Activated CD4-positive, alpha-beta memory T cell treated with anti-CD3 and anti-CD28 coated beads, Interleukin-2, amount 10 ng/mL, durations not matched to agents 7 days and 5 days (primary cell): ENCODE measurements around the gene MAP7D1. TPM values are rescaled to one million over a fixed set of nuclear protein-coding genes. Genes with fewer than 3 reads are reported as not detected.
A peak's percentile ranks its signal among the peaks of the same experiment; 100 is the strongest.

Source experiments
- CTCF ChIA-PET: fragments of 350-600 bp; sonication (Branson Sonifier 250); formaldehyde crosslinking; loops from one replicate; lab custom pipeline; 2021; ENCODE audit warnings: antibody characterized with exemption, inconsistent platforms; lab: Charles Lee
- POLR2A ChIA-PET: fragments of 350-600 bp; sonication (Branson Sonifier 250); formaldehyde crosslinking; loops from one replicate; lab custom pipeline; 2021; ENCODE audit warnings: antibody characterized with exemption; lab: Charles Lee
- DNase-seq: peaks from one replicate; pipeline ENCODE4 v3.0.0-alpha.2; 2020
- H3K27ac Mint-ChIP-seq: one replicate; pipeline ENCODE4 v1.8.0; 2021; ENCODE audit warnings: mild to moderate bottlenecking, mixed read lengths
- H3K27me3 Mint-ChIP-seq: one replicate; pipeline ENCODE4 v1.8.0; 2021; ENCODE audit warnings: mixed read lengths
- H3K36me3 Mint-ChIP-seq: one replicate; pipeline ENCODE4 v1.8.0; 2021; ENCODE audit warnings: low read depth, mixed read lengths
- H3K4me1 Mint-ChIP-seq: one replicate; pipeline ENCODE4 v1.8.0; 2021; ENCODE audit warnings: mixed read lengths
- H3K4me3 Mint-ChIP-seq: one replicate; pipeline ENCODE4 v1.8.0; 2021; ENCODE audit warnings: mild to moderate bottlenecking, mixed read lengths
- H3K9me3 Mint-ChIP-seq: one replicate; pipeline ENCODE4 v1.8.0; 2021; ENCODE audit warnings: mixed read lengths
- total RNA-seq, 2 experiments: library from RNA; stranded (reverse); gene quantifications; one replicate each; pipeline ENCODE4 v1.2.3, GENCODE V29; 2021

MAP7D1 gene
- total RNA-seq, 2 experiments from 2014 or later, result 215 to 221 TPM

GRCh38 chr1:36132029-36132428 lies 23.9 kb upstream of the MAP7D1 start:
- Mint-ChIP-seq H3K4me3 (no peak overlapping the region), H3K4me1 (peaks cover 8% of the 10 kb centered on the region), H3K36me3 (peaks cover 7% of the 10 kb centered on the region), H3K9me3 (no peaks in the 10 kb centered on the region), H3K27me3 (no peaks in the 10 kb centered on the region), H3K27ac (no peak overlapping the region)
- CTCF ChIA-PET, result interaction anchor here (0.5 to 4.1 kb wide), 4 partner anchors 12 to 168 kb away, joined by 3 to 22 read pairs (median 4); partner anchors contain the start of gene TRAPPC3
- DNase-seq, result no peak
- POLR2A ChIA-PET, result interaction anchor here (0.6 kb wide), 1 partner anchor 13 kb away, joined by 3 read pairs; no protein-coding TSS in a partner anchor

DNA sequence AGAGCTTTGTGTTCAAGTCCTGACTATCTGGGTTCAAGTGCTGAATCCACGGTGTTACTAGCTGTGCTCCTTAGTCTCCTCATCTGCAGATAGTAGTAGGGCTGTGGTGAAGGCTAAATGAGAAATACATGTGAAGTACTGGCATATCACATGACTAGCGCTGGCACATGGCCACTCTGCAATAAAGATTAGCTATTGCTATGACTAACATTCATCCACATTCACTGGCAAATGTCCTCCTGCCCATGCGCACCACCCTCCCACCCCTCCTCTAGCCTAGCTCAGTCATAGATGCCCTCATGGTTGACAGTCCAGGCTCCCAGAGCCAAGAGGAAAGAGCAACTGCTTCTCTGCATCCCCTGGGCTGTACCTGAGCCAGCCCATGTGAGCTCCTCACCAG lies 22.5 kb upstream of the MAP7D1 start:
- DNase-seq, result no peak
- ChIA-PET CTCF (interaction anchor here (0.7 to 4.1 kb wide), 6 partner anchors 9 to 152 kb away, joined by 4 to 51 read pairs (median 9); partner anchors contain the start of gene TRAPPC3), POLR2A (no interaction called here)
- Mint-ChIP-seq H3K36me3 (peaks cover 19% of the 10 kb centered on the region), H3K4me1 (peaks cover 8% of the 10 kb centered on the region), H3K9me3 (no peaks in the 10 kb centered on the region), H3K27me3 (no peaks in the 10 kb centered on the region), H3K27ac (no peak overlapping the region), H3K4me3 (no peak overlapping the region)

GRCh38 chr1:36134031-36134430 lies 21.9 kb upstream of the MAP7D1 start:
- H3K27ac Mint-ChIP-seq, result no peak overlapping the region
- no peaks in the 10 kb centered on the region for H3K27me3 Mint-ChIP-seq
- DNase-seq, result no peak
- ChIA-PET POLR2A (interaction anchor here (1.3 kb wide), 1 partner anchor 15 kb away, joined by 6 read pairs; no protein-coding TSS in a partner anchor), CTCF (interaction anchor here (0.6 to 4.1 kb wide), 12 partner anchors 8 to 406 kb away, joined by 3 to 51 read pairs (median 8); partner anchors contain the start of gene TRAPPC3)
- H3K4me3 Mint-ChIP-seq, result no peak overlapping the region
- no peaks in the 10 kb centered on the region for H3K9me3 Mint-ChIP-seq
- H3K4me1 Mint-ChIP-seq, result peaks cover 8% of the 10 kb centered on the region
- peaks cover 21% of the 10 kb centered on the region for H3K36me3 Mint-ChIP-seq

DNA sequence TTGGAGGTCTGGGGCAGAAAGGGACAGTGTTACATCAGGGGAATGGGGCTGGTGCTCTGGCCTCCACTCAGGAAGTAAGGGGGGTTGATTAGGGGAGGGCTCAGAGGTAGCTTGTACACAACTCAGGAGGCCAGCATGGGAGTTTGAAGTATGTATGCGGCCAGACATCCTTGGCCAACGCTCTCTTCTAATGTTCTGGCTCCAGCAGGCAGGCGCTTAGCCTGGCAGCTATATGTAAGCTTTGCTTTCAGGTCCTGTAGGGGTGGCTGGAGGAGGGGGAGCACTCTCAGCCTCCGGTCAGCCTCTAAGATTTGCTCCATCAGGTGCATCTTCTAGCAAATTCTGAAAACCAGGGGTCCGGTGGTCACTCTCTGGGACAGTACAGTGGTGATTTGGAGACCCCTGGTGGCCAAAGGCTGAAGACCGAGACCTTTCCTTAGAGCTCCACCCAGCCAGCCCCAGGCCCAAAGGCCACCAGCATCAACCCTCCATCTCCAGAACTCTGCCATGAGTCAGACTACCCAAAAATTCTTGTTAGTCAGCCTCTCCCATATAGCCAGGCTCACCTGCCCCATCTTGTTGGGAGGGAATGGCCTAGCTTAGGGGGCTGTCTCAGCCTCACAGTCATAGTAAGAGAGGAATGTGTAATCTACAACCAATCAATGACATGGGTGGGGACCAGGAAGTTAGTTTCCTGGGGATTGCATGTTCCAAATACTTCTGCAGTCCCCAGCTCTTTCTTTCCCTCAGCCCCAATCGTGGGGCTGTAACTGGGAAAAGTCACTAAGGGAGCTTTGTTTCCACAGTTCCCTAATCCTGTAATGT lies 21.2 kb upstream of the MAP7D1 start:
- H3K36me3 Mint-ChIP-seq, result peaks cover 26% of the 10 kb centered on the region
- CTCF ChIA-PET, result interaction anchor here (0.5 to 4.1 kb wide), 25 partner anchors 7 to 407 kb away, joined by 3 to 51 read pairs (median 4); partner anchors contain the start of genes THRAP3 and TRAPPC3
- H3K4me1 Mint-ChIP-seq, result peaks cover 8% of the 10 kb centered on the region
- no peak overlapping the region for H3K27ac Mint-ChIP-seq
- peak; percentile 41 for DNase-seq
- POLR2A ChIA-PET, result interaction anchor here (0.8 to 1.5 kb wide), 5 partner anchors 16 to 365 kb away, joined by 3 to 6 read pairs (median 3); partner anchors contain the start of gene CLSPN
- H3K9me3 Mint-ChIP-seq, result no peaks in the 10 kb centered on the region
- no peaks in the 10 kb centered on the region for H3K27me3 Mint-ChIP-seq
- no peak overlapping the region for H3K4me3 Mint-ChIP-seq

DNA sequence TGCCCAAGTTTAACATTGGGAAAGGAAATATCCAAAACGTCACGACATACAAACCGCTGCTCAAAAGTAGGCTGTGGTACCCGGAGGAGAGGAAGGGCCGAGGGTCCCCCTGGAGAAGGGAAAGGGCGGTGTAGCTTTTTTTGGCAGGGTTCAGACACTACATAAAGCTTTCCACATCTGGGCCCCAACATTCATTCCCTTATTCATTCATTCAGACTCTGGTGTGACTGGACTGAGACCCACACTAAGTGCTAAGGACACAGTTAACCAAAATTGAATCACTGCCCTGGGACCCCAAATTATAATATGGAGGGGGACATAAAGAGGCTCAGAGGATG lies 20.7 kb upstream of the MAP7D1 start:
- ChIA-PET CTCF (interaction anchor here (0.5 to 4.1 kb wide), 23 partner anchors 10 to 324 kb away, joined by 3 to 51 read pairs (median 4); partner anchors contain the start of genes THRAP3 and TRAPPC3), POLR2A (interaction anchor here (0.8 to 1.5 kb wide), 5 partner anchors 16 to 366 kb away, joined by 3 to 6 read pairs (median 3); partner anchors contain the start of gene CLSPN)
- Mint-ChIP-seq H3K4me1 (peaks cover 13% of the 10 kb centered on the region), H3K27me3 (no peaks in the 10 kb centered on the region), H3K27ac (no peak overlapping the region), H3K36me3 (peaks cover 32% of the 10 kb centered on the region), H3K9me3 (no peaks in the 10 kb centered on the region), H3K4me3 (no peak overlapping the region)
- no peak for DNase-seq

DNA sequence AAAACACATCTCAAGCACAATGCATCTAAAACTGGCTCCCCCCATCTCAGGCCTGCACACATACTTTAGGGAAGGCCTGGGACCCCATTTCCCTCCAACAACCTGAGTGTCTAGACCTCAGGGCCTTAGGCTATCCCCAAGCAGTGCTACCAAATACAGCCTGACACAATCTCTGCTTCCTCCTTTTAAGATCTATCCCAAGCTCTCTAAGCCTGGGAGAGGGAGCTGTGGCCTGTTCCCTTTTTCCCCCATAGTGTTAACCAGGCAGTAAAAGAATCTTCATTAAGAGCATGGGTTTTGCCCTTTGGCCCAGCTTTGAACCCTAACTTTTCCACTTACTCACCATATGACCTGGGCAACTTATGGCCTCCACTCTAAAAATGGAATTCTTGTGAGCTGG lies 20.2 kb upstream of the MAP7D1 start:
- peaks cover 32% of the 10 kb centered on the region for H3K36me3 Mint-ChIP-seq

GRCh38 chr1:36136535-36136934 lies 19.4 kb upstream of the MAP7D1 start:
- ChIA-PET CTCF (interaction anchor here (0.6 kb wide), 1 partner anchor 10 kb away, joined by 3 read pairs; no protein-coding TSS in a partner anchor), POLR2A (no interaction called here)
- H3K27ac Mint-ChIP-seq, result no peak overlapping the region
- H3K4me3 Mint-ChIP-seq, result no peak overlapping the region
- H3K27me3 Mint-ChIP-seq, result no peaks in the 10 kb centered on the region
- H3K9me3 Mint-ChIP-seq, result no peaks in the 10 kb centered on the region
- H3K36me3 Mint-ChIP-seq, result peaks cover 32% of the 10 kb centered on the region
- H3K4me1 Mint-ChIP-seq, result peaks cover 24% of the 10 kb centered on the region
- no peak for DNase-seq

More for the DNA sequence above, 20.2 kb upstream of the MAP7D1 start:
- H3K4me3 Mint-ChIP-seq, result no peak overlapping the region
- DNase-seq, result no peak
- H3K4me1 Mint-ChIP-seq, result peaks cover 17% of the 10 kb centered on the region
- H3K27ac Mint-ChIP-seq, result no peak overlapping the region
- no peaks in the 10 kb centered on the region for H3K9me3 Mint-ChIP-seq
- POLR2A ChIA-PET, result interaction anchor here (1.4 to 1.5 kb wide), 2 partner anchors 25 to 40 kb away, joined by 3 to 5 read pairs; no protein-coding TSS in a partner anchor
- CTCF ChIA-PET, result interaction anchor here (0.6 to 4.1 kb wide), 12 partner anchors 9 to 168 kb away, joined by 3 to 51 read pairs (median 7); partner anchors contain the start of genes THRAP3 and TRAPPC3
- no peaks in the 10 kb centered on the region for H3K27me3 Mint-ChIP-seq

DNA sequence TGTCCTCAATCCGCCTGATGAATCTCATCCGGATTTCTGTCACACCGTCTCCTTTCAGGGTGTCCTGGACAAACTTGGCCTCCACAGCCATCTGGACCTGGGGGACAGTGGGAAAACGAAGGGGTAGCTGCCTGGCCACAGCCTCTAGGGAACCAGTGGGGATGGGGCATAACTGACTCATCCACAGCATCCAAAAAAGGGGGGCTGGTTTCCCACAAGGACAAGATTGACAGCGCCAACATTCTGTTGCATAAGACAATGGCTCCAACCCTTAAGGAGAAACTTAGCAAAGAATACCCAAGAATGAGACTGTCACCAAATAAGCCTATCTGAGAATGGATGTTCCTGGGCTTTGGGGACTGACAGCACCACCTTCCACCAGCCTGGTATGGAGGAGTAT lies 18.7 kb upstream of the MAP7D1 start:
- no peaks in the 10 kb centered on the region for H3K9me3 Mint-ChIP-seq
- no peak overlapping the region for H3K27ac Mint-ChIP-seq
- H3K4me1 Mint-ChIP-seq, result peaks cover 30% of the 10 kb centered on the region
- no peak for DNase-seq
- H3K27me3 Mint-ChIP-seq, result no peaks in the 10 kb centered on the region
- H3K36me3 Mint-ChIP-seq, result peaks cover 35% of the 10 kb centered on the region
- CTCF ChIA-PET, result interaction anchor here (0.6 kb wide), 1 partner anchor 9 kb away, joined by 3 read pairs; no protein-coding TSS in a partner anchor
- no peak overlapping the region for H3K4me3 Mint-ChIP-seq
- POLR2A ChIA-PET, result no interaction called here

GRCh38 chr1:36137776-36138175 lies 18.2 kb upstream of the MAP7D1 start:
- peaks cover 31% of the 10 kb centered on the region for H3K4me1 Mint-ChIP-seq
- no peaks in the 10 kb centered on the region for H3K9me3 Mint-ChIP-seq
- DNase-seq, result no peak
- POLR2A ChIA-PET, result interaction anchor here (0.9 kb wide), 1 partner anchor 23 kb away, joined by 3 read pairs; no protein-coding TSS in a partner anchor
- no peaks in the 10 kb centered on the region for H3K27me3 Mint-ChIP-seq
- H3K27ac Mint-ChIP-seq, result no peak overlapping the region
- CTCF ChIA-PET, result no interaction called here
- H3K36me3 Mint-ChIP-seq, result peaks cover 37% of the 10 kb centered on the region
- H3K4me3 Mint-ChIP-seq, result no peak overlapping the region

DNA sequence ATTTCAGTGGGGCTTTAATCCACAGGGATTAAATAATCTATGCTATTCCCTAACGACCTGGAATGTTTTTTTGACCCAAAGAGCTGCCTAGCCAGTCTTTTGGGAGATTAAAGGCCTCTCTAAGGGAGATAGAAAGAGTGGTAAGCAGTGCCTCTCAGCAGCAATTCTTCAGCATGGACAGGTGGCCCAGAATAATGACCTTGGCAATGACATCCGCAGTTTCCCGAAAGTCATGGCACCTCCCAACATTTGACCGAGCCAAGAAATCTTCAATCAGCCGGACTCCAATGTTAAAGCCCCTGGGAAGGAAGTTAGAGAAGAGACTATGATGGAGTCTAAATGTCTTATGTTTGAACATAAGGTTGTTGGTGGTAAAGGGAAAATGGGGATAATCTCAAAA lies 16.4 kb upstream of the MAP7D1 start:
- H3K27ac Mint-ChIP-seq, result no peak overlapping the region
- H3K36me3 Mint-ChIP-seq, result peaks cover 46% of the 10 kb centered on the region
- no peak overlapping the region for H3K4me3 Mint-ChIP-seq
- H3K27me3 Mint-ChIP-seq, result no peaks in the 10 kb centered on the region
- DNase-seq, result no peak
- H3K9me3 Mint-ChIP-seq, result no peaks in the 10 kb centered on the region
- peaks cover 44% of the 10 kb centered on the region for H3K4me1 Mint-ChIP-seq
- POLR2A ChIA-PET, result interaction anchor here (2.3 kb wide), 1 partner anchor 10 kb away, joined by 10 read pairs; the partner anchor contains the start of gene TRAPPC3
- CTCF ChIA-PET, result interaction anchor here (0.6 to 1.4 kb wide), 3 partner anchors 146 to 1711 kb away, joined by 4 to 6 read pairs (median 4); no protein-coding TSS in a partner anchor

DNA sequence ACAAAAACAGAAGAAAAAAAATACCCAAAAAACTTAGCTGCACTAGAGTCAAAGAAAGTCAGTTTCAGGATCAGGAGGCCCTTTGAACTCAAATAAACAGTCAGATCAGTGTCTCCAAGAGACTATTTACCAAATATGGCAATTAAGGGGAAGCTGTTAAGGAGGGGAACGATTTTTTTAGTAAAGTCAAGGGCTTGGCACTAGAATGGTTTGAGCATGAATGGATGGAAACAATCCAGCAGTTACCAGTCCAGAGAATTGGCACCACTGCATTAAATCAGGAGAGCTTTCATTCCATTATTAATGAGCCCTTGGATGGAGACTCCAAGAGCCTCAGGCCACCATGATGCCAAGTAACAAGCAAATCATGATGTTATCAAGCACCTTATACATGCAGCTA lies 13.8 kb upstream of the MAP7D1 start:
- Mint-ChIP-seq H3K9me3 (no peaks in the 10 kb centered on the region), H3K27ac (no peak overlapping the region), H3K27me3 (no peaks in the 10 kb centered on the region), H3K4me3 (no peak overlapping the region), H3K4me1 (peaks cover 43% of the 10 kb centered on the region), H3K36me3 (peaks cover 45% of the 10 kb centered on the region)
- POLR2A ChIA-PET, result interaction anchor here (1.5 kb wide), 1 partner anchor 13 kb away, joined by 3 read pairs; no protein-coding TSS in a partner anchor
- CTCF ChIA-PET, result interaction anchor here (1.0 to 2.8 kb wide), 4 partner anchors 8 to 144 kb away, joined by 3 to 6 read pairs (median 4); no protein-coding TSS in a partner anchor
- no peak for DNase-seq

DNA sequence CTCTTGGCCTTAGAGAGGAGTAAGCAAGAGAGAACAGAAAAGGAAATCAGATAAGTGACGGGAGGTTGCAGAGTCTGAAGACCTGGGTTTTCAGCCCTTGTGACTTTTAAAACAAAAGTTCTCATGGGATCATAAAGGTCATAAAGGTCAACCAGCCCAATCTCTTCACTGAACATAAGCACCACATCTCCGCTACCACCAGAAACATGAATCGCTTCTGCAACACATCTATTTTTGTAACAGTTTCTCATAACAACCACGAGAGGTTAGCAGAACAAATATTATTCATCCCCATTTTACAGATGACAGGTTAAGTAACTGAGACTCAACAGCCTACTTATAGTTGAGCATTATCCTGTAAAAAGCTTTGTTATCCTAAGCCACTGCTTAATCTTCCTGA lies 12.5 kb upstream of the MAP7D1 start:
- POLR2A ChIA-PET, result interaction anchor here (1.5 kb wide), 1 partner anchor 14 kb away, joined by 3 read pairs; no protein-coding TSS in a partner anchor
- no peak overlapping the region for H3K27ac Mint-ChIP-seq
- H3K4me1 Mint-ChIP-seq, result peaks cover 51% of the 10 kb centered on the region

More for the DNA sequence above, 12.5 kb upstream of the MAP7D1 start:
- CTCF ChIA-PET, result interaction anchor here (0.6 to 2.8 kb wide), 5 partner anchors 9 to 142 kb away, joined by 3 to 8 read pairs (median 4); partner anchors contain the start of gene MAP7D1
- no peaks in the 10 kb centered on the region for H3K9me3 Mint-ChIP-seq
- DNase-seq, result no peak
- no peaks in the 10 kb centered on the region for H3K27me3 Mint-ChIP-seq
- H3K4me3 Mint-ChIP-seq, result no peak overlapping the region
- peaks cover 41% of the 10 kb centered on the region for H3K36me3 Mint-ChIP-seq
